Right lobe of liver (tissue), 6 donors: Measurements from ENCODE around the gene MUTYH. TPM values are rescaled to one million over a fixed set of nuclear protein-coding genes. Genes with fewer than 3 reads are reported as not detected.
A peak's percentile ranks its signal among the peaks of the same experiment; 100 is the strongest.

Source experiments
- ATAC-seq, 4 donors: fragments of 200-7000 bp; cut with Tn5 transposase; one replicate each; pipeline ENCODE4 v1.9.1; 2020; ENCODE audit warnings: mild to moderate bottlenecking in 4 of 4, moderate library complexity in 4 of 4
- DNase-seq, 3 donors: peaks; one replicate each; pipeline ENCODE4 v3.0.0-alpha.2; 2020
- H3K27ac ChIP-seq, 3 donors: fragments of 200-600 bp; one replicate each; pipeline ENCODE4 v1.8.0; 2022
- H3K27me3 ChIP-seq, 2 donors: fragments of 200-600 bp; one replicate each; pipeline ENCODE4 v1.8.0; 2022
- H3K36me3 ChIP-seq, 4 donors: fragments of 200-600 bp; sonication (generic) in 1 of 4; one replicate each; pipeline versions ENCODE4 v1.5.1 to v1.8.0; 2017 to 2022; ENCODE audit warnings: control low read depth in 1 of 4
- H3K4me1 ChIP-seq, 4 donors: fragments of 200-600 bp; sonication (generic) in 1 of 4; one replicate each; pipeline versions ENCODE4 v1.5.1 to v1.8.0; 2017 to 2022; ENCODE audit warnings: control low read depth in 1 of 4
- H3K4me3 ChIP-seq, 3 donors: fragments of 200-600 bp; one replicate each; pipeline ENCODE4 v1.8.0; 2022
- H3K9me3 ChIP-seq, 4 donors: fragments of 200-600 bp; sonication (generic) in 1 of 4; one replicate each; pipeline versions ENCODE4 v1.5.1 to v1.8.0; 2017 to 2022; ENCODE audit warnings: control low read depth in 1 of 4
- POLR2A ChIP-seq: fragments of 450-650 bp; IDR thresholded peaks from one replicate; pipeline ENCODE4 v1.6.1; 2017; ENCODE audit warnings: antibody characterized with exemption, mild to moderate bottlenecking
- WGBS: methylation state at CpG from one replicate; pipeline ENCODE4 v1.1.6; 2018; ENCODE audit warnings: low coverage, low lambda C conversion rate; ENCODE audit not compliant: insufficient coverage; ENCODE audit errors: missing lambda C conversion rate; 5-methylcytosine and 5-hydroxymethylcytosine counted together
- intact Hi-C, 2 donors: fragments of 100-400 bp; cut with DNase I; formaldehyde crosslinking; loops; one replicate each; pipeline versions ENCODE4 v1.11.2 to v1.14.1; 2022
- total RNA-seq, 6 experiments: library from RNA; depleted of rRNA in 2 of 6; stranded (reverse); fragments of >200 nt in 2 of 6; fragmentation: NEBNext Ultra II Directional in 3 of 6; extraction: Animal tissue kit (Norgen Biotek cat#: 25700) in 3 of 6; gene quantifications; one replicate each; pipeline versions ENCODE4 v1.1.0 to v1.2.4, GENCODE V29; 2016 to 2023
- TF ChIP-seq, protein P1 (sequence below), 4 donors: fragments of 200-600 bp in 3 of 4; fragments of 450-650 bp in 1 of 4; IDR thresholded peaks; one replicate each; pipeline versions ENCODE4 v1.5.1 to v1.8.0; 2016 to 2022; ENCODE audit warnings: antibody characterized with exemption in 4 of 4, mild to moderate bottlenecking in 2 of 4
- donor health status: DM: no; HTN: yes; CAD: no.
- donor health status: DM: no; HTN: no; CAD: no.
- donor health status: DM: no; HTN: no; CAD: no.
- donor health status: DM: no; HTN: yes; CAD: no.
- donor health status: DM: no; HTN: yes; CAD: no.

Gene MUTYH
- total RNA-seq, 6 experiments from 2014 or later, result 7.2 to 11.9 (median 8.4) TPM

DNA sequence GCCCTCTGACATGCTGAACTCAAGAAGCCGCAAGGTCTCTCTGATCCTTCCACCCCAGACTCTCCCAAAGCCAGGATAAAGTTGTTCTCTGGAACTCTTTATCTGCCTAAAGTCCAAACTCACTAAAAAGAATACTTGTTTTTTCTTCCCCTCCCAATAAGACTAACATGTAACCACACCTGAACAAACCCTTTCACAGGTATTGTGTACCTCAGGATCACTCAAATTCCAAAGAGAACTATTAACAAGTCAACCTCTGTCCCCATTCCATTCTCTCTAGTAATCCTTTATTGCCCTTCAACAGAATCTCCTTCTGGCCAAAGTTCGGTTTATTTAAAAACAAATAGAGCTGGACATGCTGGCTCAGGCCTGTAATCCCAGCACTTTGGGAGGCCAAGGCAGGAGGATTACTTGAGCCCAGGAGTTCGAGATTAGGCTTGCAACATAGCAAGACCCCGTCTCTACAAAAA lies 4.3 kb downstream of the MUTYH start:
- H3K9me3 ChIP-seq, result no peaks in the 10 kb centered on the region
- intact Hi-C loops, result no loop called here
- peaks cover 0 to 13% (median 6%) of the 10 kb centered on the region in 4 donors for H3K4me1 ChIP-seq
- peaks cover 0 to 2% (median 0%) of the 10 kb centered on the region in 4 donors for H3K36me3 ChIP-seq
- 34% methylated on average over 4 of the region's 4 CpGs for WGBS
- no peak overlapping the region for H3K4me3 ChIP-seq
- ATAC-seq, result peak in 1 of 4 donors; percentile 27
- peak overlapping the region in 2 of 3 donors; percentile 34 to 59 for H3K27ac ChIP-seq
- no peaks in the 10 kb centered on the region for H3K27me3 ChIP-seq
- no peak for DNase-seq
- TF ChIP-seq POLR2A, result no peak
- TF ChIP-seq, protein P1, sequence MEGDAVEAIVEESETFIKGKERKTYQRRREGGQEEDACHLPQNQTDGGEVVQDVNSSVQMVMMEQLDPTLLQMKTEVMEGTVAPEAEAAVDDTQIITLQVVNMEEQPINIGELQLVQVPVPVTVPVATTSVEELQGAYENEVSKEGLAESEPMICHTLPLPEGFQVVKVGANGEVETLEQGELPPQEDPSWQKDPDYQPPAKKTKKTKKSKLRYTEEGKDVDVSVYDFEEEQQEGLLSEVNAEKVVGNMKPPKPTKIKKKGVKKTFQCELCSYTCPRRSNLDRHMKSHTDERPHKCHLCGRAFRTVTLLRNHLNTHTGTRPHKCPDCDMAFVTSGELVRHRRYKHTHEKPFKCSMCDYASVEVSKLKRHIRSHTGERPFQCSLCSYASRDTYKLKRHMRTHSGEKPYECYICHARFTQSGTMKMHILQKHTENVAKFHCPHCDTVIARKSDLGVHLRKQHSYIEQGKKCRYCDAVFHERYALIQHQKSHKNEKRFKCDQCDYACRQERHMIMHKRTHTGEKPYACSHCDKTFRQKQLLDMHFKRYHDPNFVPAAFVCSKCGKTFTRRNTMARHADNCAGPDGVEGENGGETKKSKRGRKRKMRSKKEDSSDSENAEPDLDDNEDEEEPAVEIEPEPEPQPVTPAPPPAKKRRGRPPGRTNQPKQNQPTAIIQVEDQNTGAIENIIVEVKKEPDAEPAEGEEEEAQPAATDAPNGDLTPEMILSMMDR (IDR thresholded peaks at IDR 0.05), result no peak

DNA sequence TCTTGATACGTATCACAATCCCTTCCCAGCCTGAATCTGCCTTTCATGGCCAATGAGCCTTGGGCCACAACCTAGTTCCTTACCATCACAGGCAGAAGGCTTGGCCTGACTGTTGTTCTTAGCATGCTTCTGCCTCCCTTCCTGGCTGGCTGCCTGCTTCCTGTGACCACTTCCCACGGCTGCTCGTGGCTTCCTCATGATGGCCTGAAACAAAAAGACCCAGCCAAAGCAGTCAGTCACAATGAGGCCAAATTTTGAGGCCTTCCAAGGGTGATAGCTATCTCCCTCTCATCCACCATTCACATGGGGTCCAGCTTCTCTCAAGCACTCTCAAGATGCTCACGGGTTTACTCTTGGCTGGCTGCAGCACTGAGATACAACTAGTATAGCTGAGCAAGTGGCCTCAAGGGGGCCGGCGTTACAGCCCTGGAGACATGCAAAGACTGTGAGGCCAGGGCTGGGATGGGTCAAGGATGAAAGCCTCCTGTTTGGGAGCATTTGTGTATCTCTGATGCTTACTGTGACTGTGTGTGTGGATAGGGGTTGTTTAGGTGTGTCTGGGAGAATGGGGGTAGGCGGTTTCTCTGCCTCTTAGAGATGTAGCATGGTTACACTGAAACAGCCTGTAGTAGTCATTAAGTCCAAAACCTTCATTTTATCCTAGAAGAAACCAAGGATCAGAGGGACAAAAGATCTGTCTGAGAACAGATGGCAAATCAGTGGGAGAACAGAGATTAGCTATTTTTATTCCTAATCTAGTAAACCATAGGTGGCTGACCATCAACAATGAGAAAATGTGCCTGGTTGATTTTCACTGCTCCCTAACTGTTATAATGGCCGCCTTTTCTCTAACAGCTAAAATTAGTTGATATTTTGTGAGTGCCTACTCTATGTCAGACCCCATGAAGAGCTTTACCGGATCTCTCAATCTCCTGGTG lies 5.7 kb downstream of the MUTYH start:
- peak in 2 of 3 donors; percentile 49 to 67 for DNase-seq
- peaks cover 0 to 10% (median 3%) of the 10 kb centered on the region in 4 donors for H3K4me1 ChIP-seq
- no peaks in the 10 kb centered on the region for H3K27me3 ChIP-seq
- no peaks in the 10 kb centered on the region for H3K9me3 ChIP-seq
- peaks cover 0 to 2% (median 0%) of the 10 kb centered on the region in 4 donors for H3K36me3 ChIP-seq
- 73% methylated on average over 7 of the region's 9 CpGs for WGBS
- peak; percentile 24 to 66 (median 29) for ATAC-seq
- no peak overlapping the region for H3K4me3 ChIP-seq
- no peak overlapping the region for H3K27ac ChIP-seq
- intact Hi-C loops, result no loop called here
- no peak for TF ChIP-seq POLR2A
- TF ChIP-seq, protein P1 (IDR thresholded peaks at IDR 0.05), result no peak

DNA sequence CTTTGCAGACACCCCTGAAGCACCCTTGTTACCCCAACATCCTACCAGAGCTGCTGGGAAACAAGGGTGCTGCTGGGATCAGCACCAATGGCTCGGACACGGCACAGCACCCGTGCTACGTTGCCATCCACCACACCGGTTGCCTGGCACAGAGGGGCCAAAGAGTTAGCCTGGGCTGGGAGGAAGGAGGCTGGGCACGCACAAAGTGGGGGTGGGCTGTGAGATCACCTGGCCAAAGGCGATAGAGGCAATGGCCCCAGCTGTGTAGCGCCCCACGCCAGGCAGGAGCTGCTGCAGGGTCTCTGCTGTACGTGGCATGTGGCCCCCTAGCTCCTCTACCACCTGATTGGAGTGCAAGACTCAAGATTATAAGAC lies 7.9 kb downstream of the MUTYH start:
- TF ChIP-seq POLR2A, result no peak
- TF ChIP-seq, protein P1 (IDR thresholded peaks at IDR 0.05), result no peak
- Histone ChIP-seq H3K36me3 (peaks cover 0 to 2% (median 0%) of the 10 kb centered on the region in 4 donors), H3K9me3 (no peaks in the 10 kb centered on the region), H3K27me3 (no peaks in the 10 kb centered on the region), H3K27ac (no peak overlapping the region), H3K4me3 (no peak overlapping the region), H3K4me1 (peaks cover 0 to 7% (median 3%) of the 10 kb centered on the region in 4 donors)
- intact Hi-C loops, result no loop called here
- DNase-seq (no peak), ATAC-seq (no peak)
- WGBS, result no CpG with 5 or more reads among the region's 10 CpGs

DNA sequence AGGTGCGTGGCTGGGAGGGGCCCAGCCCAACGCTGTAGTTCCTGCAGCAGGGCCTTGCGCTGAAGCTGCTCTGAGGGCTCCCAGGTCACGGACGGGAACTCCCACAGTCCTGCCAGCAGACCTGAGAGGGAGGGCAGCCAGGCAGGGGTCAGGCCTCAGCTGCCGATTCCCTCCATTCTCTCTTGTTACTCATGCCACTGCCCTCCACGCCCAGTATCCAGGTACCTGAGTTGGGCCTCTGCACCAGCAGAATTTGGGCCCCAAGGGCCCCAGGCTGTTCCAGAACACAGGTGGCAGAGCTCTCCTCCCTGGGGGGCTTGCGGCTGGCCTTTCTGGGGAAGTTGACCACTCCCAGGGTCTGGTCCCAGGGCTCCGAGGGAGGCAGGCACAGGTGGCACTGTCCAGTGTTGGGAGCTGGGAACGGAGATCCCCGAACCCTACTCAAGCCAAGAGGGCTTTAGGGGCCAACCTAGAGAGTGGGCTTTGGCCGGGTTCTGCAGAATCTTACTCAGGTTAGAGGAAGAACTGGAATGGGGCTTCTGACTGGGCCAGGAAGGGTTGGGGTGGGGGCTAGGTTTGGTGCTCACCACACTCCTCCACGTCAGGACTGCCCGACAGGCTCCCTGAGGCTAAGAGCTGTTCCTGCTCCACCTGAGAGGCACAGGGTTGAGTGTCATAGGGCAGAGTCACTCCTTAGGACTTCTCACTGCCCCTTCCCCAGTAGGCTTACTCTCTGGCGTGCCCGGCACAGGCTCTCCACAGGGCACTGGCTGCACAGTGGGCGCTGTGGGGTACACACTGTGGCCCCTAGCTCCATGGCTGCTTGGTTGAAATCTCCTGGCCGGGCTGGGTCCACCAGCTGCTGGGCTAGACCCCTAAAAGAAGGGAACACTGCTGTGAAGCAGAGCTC lies 8.5 kb downstream of the MUTYH start:
- no CpG with 5 or more reads among the region's 18 CpGs for WGBS
- no peak overlapping the region for H3K4me3 ChIP-seq
- no peaks in the 10 kb centered on the region for H3K9me3 ChIP-seq
- intact Hi-C loops, result no loop called here
- peaks cover 0 to 2% (median 0%) of the 10 kb centered on the region in 4 donors for H3K36me3 ChIP-seq
- H3K4me1 ChIP-seq, result peaks cover 0 to 13% (median 6%) of the 10 kb centered on the region in 4 donors
- no peak for ATAC-seq
- H3K27ac ChIP-seq, result no peak overlapping the region
- TF ChIP-seq POLR2A, result no peak
- TF ChIP-seq, protein P1 (IDR thresholded peaks at IDR 0.05), result no peak
- H3K27me3 ChIP-seq, result no peaks in the 10 kb centered on the region
- DNase-seq, result no peak
